Amniotic stem cell (primary cell): ENCODE measurements around the gene UBE2F.

Source experiments
- DNase-seq: peaks from one replicate; lab custom pipeline; 2025; lab: John Stamatoyannopoulos, UW

UBE2F gene, protein sequence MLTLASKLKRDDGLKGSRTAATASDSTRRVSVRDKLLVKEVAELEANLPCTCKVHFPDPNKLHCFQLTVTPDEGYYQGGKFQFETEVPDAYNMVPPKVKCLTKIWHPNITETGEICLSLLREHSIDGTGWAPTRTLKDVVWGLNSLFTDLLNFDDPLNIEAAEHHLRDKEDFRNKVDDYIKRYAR

DNA sequence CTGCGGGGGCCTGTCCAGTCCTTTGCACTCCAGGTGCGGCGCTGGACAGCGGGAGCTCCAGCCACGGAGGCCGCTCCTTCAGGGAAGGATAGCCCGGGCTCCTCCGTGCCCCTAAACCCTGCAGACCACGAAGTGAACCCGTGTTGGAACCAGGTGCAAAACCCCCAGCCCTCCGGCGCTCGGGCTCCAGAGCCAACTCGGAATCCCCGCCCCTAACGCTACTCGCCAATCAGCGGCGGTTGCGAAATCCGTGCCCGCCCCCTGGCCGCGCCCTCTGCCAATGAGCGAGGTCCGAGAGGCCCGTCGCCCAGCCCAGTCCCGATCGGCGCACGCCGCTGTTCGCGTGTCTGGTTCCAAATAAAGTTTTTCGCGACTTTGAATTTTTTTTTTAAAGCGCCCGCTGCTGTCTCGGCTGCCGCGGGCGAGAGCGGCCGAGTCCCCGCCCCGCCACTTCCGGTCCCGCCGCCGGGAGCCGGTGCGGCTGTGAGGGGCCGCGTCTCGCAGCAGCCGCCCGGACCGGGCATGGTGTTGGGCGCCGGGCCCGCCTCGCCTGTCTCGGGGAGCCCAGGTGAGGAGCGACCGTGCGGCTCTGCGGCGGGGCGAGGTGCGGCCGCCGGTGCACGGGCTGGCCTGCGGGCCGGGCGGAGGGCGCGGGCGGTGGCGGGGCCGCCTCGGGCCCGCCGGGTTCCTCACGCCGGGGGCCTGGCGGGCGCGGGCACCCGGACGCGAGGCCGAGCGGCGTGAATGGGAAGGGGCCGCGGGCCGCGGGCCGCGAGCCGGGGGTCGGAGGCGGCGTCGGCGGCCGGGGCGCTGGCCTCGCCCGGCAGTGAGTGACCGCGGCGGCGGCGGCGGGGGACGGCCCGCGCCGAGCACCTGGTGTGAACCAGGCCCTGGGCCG lies at the start of gene UBE2F:
TSS of gene UBE2F (plus strand) at position 450 of the 898 bp plus-strand sequence. CDS start 6,094 bp downstream, outside the sequence.
- DNase-seq = peak; percentile 94

- no peak for DNase-seq
Observed at GRCh38 chr2:237917696-237918374, 49.0 kb upstream of the UBE2F start.

DNA sequence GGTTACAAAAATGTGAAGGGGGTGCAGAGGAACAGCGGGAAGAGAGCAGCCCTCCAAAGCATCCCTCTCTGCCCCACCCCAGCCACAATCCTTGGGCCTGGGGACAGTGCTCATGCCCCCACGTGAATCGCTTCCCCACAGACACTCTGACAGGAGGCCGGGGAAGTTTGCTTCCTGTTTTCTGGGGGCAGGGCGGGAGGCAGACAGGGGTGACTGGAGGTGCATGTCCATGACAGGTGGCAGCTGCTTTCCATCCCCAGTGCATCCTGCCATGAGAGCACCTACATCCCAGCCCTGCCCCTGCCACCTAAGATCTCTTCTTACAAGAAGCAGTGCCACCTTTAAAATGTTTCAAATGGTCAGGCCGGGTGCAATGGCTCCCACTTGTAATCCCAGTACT lies 47.2 kb upstream of the UBE2F start:
- DNase-seq = no peak

- DNase-seq = no peak
Observed at GRCh38 chr2:237920673-237921072, 46.1 kb upstream of the UBE2F start.

GRCh38 chr2:237921967-237922492 lies 44.8 kb upstream of the UBE2F start:
- DNase-seq = no peak

- DNase-seq = no peak
Observed at GRCh38 chr2:237922641-237923361, 44.0 kb upstream of the UBE2F start.

- peak; percentile 44 for DNase-seq
Observed at GRCh38 chr2:237923481-237924163, 43.2 kb upstream of the UBE2F start.

DNA sequence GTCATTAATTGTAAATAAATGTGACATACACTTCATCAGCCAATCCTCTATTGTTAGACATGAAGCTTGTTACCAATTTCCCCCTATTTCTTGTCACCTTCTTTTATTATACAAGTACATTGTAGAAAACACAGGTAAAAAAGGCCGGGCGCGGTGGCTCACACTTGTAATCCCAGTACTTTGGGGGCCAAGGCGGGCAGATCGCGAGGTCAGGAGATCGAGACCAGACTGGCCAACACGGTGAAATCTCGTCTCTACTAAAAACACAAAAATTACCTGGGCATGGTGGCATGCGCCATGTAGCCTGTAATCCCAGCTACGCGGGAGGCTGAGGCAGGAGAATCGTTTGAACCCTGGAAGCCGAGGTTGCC lies 42.7 kb upstream of the UBE2F start:
- DNase-seq = no peak

DNA sequence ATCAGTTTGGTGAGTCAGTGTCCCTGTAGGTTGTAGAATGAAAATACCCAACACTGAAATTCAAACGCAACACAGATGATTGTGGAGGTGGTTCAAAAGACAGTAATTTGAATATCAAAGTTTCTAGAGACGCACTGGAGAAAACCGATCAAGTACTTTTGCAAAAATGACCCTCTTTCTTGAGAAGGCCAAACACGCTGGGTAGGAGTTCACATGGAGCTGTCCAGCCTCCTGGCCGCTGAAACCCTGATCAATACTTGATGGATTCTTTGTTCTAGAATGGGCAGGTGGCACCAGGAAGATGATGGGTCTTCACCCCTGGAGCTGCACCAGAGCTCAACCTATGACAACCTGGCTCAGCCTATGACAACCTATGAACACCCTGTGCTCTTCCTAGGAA lies 39.7 kb upstream of the UBE2F start:
- no peak for DNase-seq

DNA sequence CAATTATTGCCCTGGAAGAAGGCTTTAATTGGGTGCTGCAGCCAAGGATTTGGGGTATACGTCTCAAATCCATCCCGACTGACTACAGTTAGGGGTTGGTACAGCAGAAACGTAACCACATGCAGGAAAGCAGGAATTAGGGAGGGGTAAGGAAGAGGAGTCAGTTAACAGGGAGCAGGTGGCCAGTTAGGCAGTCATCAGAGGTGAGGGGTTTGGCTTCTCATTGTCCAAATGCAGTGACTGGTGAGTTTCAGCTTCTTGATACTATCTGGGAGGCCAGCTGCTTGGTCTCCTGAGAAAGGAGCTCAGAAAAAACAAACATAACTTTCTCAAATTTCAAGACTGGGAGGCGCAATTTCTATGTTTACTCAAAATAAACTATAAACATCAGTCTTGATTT lies 38.8 kb upstream of the UBE2F start:
- DNase-seq = no peak

- DNase-seq = no peak
Observed at GRCh38 chr2:237929979-237930378, 36.8 kb upstream of the UBE2F start.

- peak; percentile 49 for DNase-seq
Observed at GRCh38 chr2:237931205-237931721, 35.6 kb upstream of the UBE2F start.

DNA sequence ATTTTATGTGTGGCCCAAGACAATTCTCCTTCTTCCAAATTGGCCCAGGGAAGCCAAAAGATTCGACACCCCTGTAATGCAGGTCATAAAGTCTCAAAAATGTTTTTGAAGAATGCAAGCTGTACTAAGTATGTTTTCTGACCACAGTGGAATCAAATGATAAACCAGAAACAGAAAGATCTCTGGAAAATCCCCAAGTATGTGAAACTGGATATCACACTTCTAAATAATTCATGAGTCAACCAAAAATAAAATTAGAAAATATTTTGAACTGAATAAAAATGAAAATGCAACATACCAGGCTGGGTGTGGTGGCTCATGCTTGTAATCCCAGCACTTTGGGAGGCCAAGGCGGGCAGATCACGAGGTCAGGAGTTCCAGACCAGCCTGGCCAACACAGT lies 34.1 kb upstream of the UBE2F start:
- DNase-seq = peak; percentile 57

DNA sequence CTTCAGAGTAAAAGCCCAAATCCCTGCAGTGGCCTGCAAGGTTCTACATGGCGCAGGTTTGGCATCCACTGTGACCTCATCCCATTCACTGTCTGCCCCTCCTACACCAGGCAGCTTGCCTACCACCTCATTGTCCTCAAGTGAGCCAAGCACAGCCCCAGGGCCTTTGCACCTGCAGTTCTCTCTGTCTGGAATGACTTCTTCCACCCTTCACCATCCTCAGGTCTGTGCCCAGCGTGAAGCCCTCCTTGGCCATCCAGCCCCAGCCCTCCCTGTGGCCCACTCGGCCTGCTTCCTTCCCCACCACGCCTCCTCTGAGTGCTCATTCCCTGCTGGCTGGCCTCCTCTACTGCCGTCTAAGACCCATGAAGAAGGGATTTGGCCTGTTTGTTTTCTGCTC lies 32.6 kb upstream of the UBE2F start:
- no peak for DNase-seq

DNA sequence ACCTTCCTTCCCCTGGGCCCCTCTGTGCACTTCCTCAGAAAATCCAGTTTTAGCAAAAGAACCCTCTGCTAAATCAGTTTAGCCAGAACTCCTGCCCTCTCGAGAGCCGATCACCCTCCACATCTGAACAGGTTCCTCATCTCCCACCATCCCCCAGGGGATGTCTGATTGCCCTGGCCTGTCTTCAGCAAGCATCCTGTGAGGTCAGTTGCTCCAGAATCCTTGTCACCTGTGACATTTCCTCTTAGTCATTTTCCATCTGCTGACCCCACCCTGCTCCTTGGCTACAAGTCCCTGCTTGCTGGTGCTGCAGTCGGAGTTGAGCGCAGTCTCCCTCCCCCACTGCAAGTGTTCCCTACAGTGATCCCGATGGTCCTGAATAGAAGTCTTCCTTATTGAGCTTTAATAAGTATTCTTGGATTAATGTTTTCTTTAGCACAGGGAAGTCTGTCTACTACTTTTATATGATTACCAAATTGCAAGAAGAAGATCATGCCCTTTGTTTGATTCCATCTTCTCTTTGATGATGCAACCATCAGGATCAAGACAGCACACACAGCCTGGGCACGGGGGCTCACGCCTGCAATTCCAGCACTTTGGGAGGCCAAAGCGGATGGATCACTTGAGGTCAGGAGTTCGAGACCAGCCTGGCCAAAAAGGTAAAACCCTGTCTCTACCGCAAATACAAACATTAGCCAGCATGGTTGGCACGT lies 30.9 kb upstream of the UBE2F start:
- DNase-seq = no peak

DNA sequence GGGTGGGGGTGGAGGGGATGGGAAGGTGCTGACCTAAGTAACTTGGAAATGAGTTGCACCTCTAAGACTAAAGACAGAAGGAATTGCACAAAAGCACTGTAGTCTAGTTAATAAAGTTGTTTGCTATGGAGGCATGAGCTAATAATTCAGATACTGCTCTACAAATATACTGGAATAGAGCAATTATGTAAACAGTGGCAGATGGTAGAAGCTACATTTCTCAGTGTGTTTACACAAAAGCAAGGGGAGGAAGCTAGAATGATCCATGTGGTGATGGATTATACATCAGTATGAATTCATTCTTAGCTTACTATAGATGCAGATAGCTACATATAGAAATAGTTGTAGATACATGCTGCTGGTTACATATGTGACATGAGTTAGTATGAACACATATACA lies 27.6 kb upstream of the UBE2F start:
- no peak for DNase-seq

DNA sequence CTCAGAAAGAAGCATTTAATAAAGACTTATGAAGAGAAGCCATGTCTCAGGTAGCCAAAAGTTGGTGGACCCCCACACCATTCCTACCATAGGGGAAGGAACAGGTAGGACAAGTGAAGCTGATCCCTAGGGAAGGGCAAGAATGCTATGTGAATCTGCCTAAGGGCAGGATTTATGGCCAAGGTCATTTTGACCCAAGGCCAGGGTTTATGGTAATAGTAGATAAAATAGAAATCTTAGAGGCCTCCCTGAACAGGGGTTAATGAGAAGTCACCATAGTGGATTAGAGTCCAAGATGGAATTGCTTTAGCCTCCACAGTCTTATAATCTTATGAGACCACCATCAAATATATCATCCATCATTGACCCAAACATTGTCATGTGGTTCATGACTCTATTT lies 26.0 kb upstream of the UBE2F start:
- DNase-seq = no peak

DNA sequence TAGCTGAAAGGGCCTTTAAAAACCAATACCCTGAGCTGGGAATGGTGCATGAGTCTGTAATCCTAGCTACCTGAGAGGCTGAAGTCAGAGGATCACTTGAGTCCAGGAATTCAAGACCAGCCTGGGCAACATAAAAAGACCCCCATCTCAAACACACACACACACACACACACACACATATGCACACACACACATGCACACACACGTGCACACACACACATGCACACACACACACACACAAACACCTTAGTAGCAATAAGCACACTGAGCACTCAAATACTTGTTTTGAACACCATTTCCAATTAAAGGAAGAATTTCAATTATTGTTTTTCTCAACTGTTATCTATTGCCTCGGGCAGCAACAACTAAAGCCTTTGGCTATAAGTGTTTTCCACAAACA lies 25.6 kb upstream of the UBE2F start:
- DNase-seq = no peak

GRCh38 chr2:237942513-237942899 lies 24.3 kb upstream of the UBE2F start:
- no peak for DNase-seq

GRCh38 chr2:237943395-237944094 lies 23.3 kb upstream of the UBE2F start:
- no peak for DNase-seq
